H1 (cell line): ENCODE results near the gene IL23A. TPM values are rescaled to one million over a fixed set of nuclear protein-coding genes. Genes with fewer than 3 reads are reported as not detected.

Experiments
- CTCF ChIA-PET: fragments of 300-600 bp; sonication (Branson Sonifier 250); formaldehyde crosslinking; loops from one replicate; lab custom pipeline; 2021; ENCODE audit not compliant: partially characterized antibody; lab: Charles Lee
- POLR2A ChIA-PET: fragments of 300-600 bp; sonication (Branson Sonifier 250); formaldehyde crosslinking; loops from one replicate; lab custom pipeline; 2021; ENCODE audit warnings: inconsistent platforms; ENCODE audit not compliant: partially characterized antibody; lab: Charles Lee
- DNase-seq, 2 experiments: peaks; one replicate each; pipeline versions ENCODE4 v3.0.0 to v3.0.0-alpha.2; 2010 to 2022; ENCODE audit warnings: low spot score in 2 of 2, low read depth in 1 of 2, mixed read lengths in 1 of 2
- FAIRE-seq: peaks from 2 replicates; lab custom pipeline; 2011; peaks lifted over from hg19 to GRCh38; lab: Jason Lieb, UNC
- H2AFZ ChIP-seq: 2 replicates; pipeline ENCODE4 v1.8.1; 2012; ENCODE audit warnings: low read length, inconsistent platforms
- H2AK5ac ChIP-seq: 2 replicates; pipeline ENCODE4 v1.6.1; 2013; ENCODE audit warnings: low read depth, low read length
- H2BK120ac ChIP-seq: replicated peaks from 2 replicates; pipeline ENCODE3; 2013; ENCODE audit warnings: low read depth, low read length, inconsistent platforms
- H2BK12ac ChIP-seq: 2 replicates; pipeline ENCODE4 v1.6.1; 2013; ENCODE audit warnings: low read depth, low read length
- H2BK15ac ChIP-seq: 2 replicates; pipeline ENCODE4 v1.6.1; 2013; ENCODE audit warnings: low read length
- H2BK20ac ChIP-seq: 2 replicates; pipeline ENCODE4 v1.6.1; 2013; ENCODE audit warnings: low read length
- H2BK5ac ChIP-seq: 2 replicates; pipeline ENCODE4 v1.6.1; 2013; ENCODE audit warnings: low read depth, low read length
- H3K14ac ChIP-seq: 2 replicates; pipeline ENCODE4 v1.6.1; 2013; ENCODE audit warnings: inconsistent platforms; ENCODE audit not compliant: insufficient read length
- H3K18ac ChIP-seq: 2 replicates; pipeline ENCODE4 v1.6.1; 2013; ENCODE audit warnings: low read length; ENCODE audit errors: extremely low read depth
- H3K23ac ChIP-seq: 2 replicates; pipeline ENCODE4 v1.6.1; 2013; ENCODE audit warnings: inconsistent platforms; ENCODE audit not compliant: insufficient read length
- H3K23me2 ChIP-seq: 2 replicates; pipeline ENCODE4 v1.6.1; 2013; ENCODE audit warnings: low read depth, low read length
- H3K27ac ChIP-seq: 2 replicates; pipeline ENCODE4 v1.6.1; 2011; ENCODE audit warnings: low read depth, low read length, inconsistent platforms
- H3K27me3 ChIP-seq, 4 experiments: replicated peaks in 1 of 4; 1 replicate in 1 of 4; 2 replicates in 3 of 4; pipeline versions ENCODE4 v1.6.1 to v1.8.1; 2011 to 2013; ENCODE audit warnings: low read length in 3 of 4, mild to moderate bottlenecking in 3 of 4, inconsistent platforms in 2 of 4, mixed read lengths in 2 of 4, moderate library complexity in 1 of 4; ENCODE audit not compliant: control insufficient read depth in 3 of 4, insufficient read depth in 3 of 4; ENCODE audit errors: extremely low read depth in 1 of 4
- H3K36me3 ChIP-seq, 4 experiments: 2 replicates each; pipeline versions ENCODE4 v1.6.1 to v1.8.1; 2011 to 2013; ENCODE audit warnings: mild to moderate bottlenecking in 4 of 4, low read length in 3 of 4, moderate library complexity in 2 of 4, control low read depth in 1 of 4, inconsistent platforms in 1 of 4; ENCODE audit not compliant: insufficient read depth in 4 of 4, control insufficient read depth in 2 of 4
- H3K4ac ChIP-seq: replicated peaks from 2 replicates; pipeline ENCODE3; 2013; ENCODE audit warnings: low read length, low read depth, mixed read lengths, inconsistent platforms; ENCODE audit not compliant: insufficient read length
- H3K4me1 ChIP-seq, 4 experiments: replicated peaks in 1 of 4; 1 replicate in 1 of 4; 2 replicates in 3 of 4; pipeline versions ENCODE4 v1.6.1 to v1.8.1; 2011 to 2013; ENCODE audit warnings: low read length in 3 of 4, inconsistent platforms in 2 of 4, mixed read lengths in 1 of 4; ENCODE audit not compliant: insufficient read depth in 4 of 4, control insufficient read depth in 3 of 4
- H3K4me2 ChIP-seq, 2 experiments: 2 replicates each; pipeline versions ENCODE4 v1.6.1 to v1.8.1; 2011 to 2013; ENCODE audit warnings: low read depth in 2 of 2, low read length in 2 of 2, control low read depth in 1 of 2, inconsistent platforms in 1 of 2, mild to moderate bottlenecking in 1 of 2; ENCODE audit not compliant: insufficient read depth in 1 of 2
- H3K4me3 ChIP-seq, 4 experiments: fragments of 200-600, 300-600 bp in 1 of 4; sonication (generic), shearing (Covaris generic), sonication (Bioruptor Twin) in 1 of 4; 2 replicates each; pipeline versions ENCODE4 v1.5.1 to v1.8.1; 2011 to 2016; ENCODE audit warnings: low read length in 4 of 4, low read depth in 3 of 4, control low read depth in 2 of 4, inconsistent platforms in 2 of 4, mild to moderate bottlenecking in 2 of 4, mixed read lengths in 1 of 4, moderate library complexity in 1 of 4; ENCODE audit not compliant: insufficient read depth in 2 of 4; ENCODE audit errors: extremely low read depth in 1 of 4
- H3K56ac ChIP-seq: replicated peaks from 2 replicates; pipeline ENCODE3; 2013; ENCODE audit warnings: low read depth, mild to moderate bottlenecking, mixed read lengths, low read length, inconsistent platforms; ENCODE audit not compliant: insufficient read length
- H3K79me1 ChIP-seq: 2 replicates; pipeline ENCODE4 v1.6.1; 2013; ENCODE audit warnings: low read depth, low read length, control low read depth
- H3K79me2 ChIP-seq, 2 experiments: 2 replicates each; pipeline versions ENCODE4 v1.6.1 to v1.8.1; 2012 to 2013; ENCODE audit warnings: low read length in 2 of 2, mild to moderate bottlenecking in 2 of 2, inconsistent platforms in 1 of 2; ENCODE audit not compliant: insufficient read depth in 2 of 2, control insufficient read depth in 1 of 2
- H3K9ac ChIP-seq, 4 experiments: replicated peaks in 1 of 4; 1 replicate in 1 of 4; 2 replicates in 3 of 4; pipeline versions ENCODE4 v1.6.1 to v1.8.1; 2011 to 2013; ENCODE audit warnings: low read depth in 3 of 4, low read length in 3 of 4, control low read depth in 2 of 4, mild to moderate bottlenecking in 2 of 4, moderate library complexity in 2 of 4, inconsistent platforms in 1 of 4; ENCODE audit errors: extremely low read depth in 1 of 4
- H3K9me3 ChIP-seq, 2 experiments: 2 replicates each; pipeline versions ENCODE4 v1.6.1 to v1.8.1; 2012 to 2013; ENCODE audit warnings: mild to moderate bottlenecking in 2 of 2, moderate library complexity in 2 of 2, control low read depth in 1 of 2, inconsistent platforms in 1 of 2, low read depth in 1 of 2, low read length in 1 of 2, mixed read lengths in 1 of 2; ENCODE audit not compliant: insufficient read depth in 2 of 2
- H4K20me1 ChIP-seq, 2 experiments: replicated peaks in 1 of 2; 2 replicates each; pipeline versions ENCODE3 to v1.8.1; 2011 to 2013; ENCODE audit warnings: inconsistent platforms in 2 of 2, low read length in 2 of 2, mild to moderate bottlenecking in 1 of 2; ENCODE audit not compliant: insufficient read depth in 2 of 2, control insufficient read depth in 1 of 2
- H4K5ac ChIP-seq: 2 replicates; pipeline ENCODE4 v1.6.1; 2013; ENCODE audit warnings: low read length, low read depth, mixed read lengths, inconsistent platforms; ENCODE audit not compliant: insufficient read length
- H4K8ac ChIP-seq: 2 replicates; pipeline ENCODE4 v1.8.0; 2013; ENCODE audit warnings: mild to moderate bottlenecking, moderate library complexity, low read length, inconsistent platforms; ENCODE audit not compliant: insufficient read depth; ENCODE audit errors: extremely low read depth
- H4K91ac ChIP-seq: replicated peaks from 2 replicates; pipeline ENCODE3; 2013; ENCODE audit warnings: low read length, mixed read lengths, inconsistent platforms; ENCODE audit not compliant: insufficient read length
- ATF2 ChIP-seq: IDR thresholded peaks from 2 replicates; pipeline ENCODE4 v1.6.1; 2012; ENCODE audit warnings: low read length, inconsistent platforms
- ATF3 ChIP-seq: IDR thresholded peaks from 2 replicates; pipeline ENCODE4 v1.6.1; 2011; ENCODE audit warnings: low read depth, mild to moderate bottlenecking, low read length; ENCODE audit not compliant: insufficient read depth
- BRCA1 ChIP-seq: IDR thresholded peaks from 2 replicates; pipeline ENCODE4 v1.6.1; 2012; ENCODE audit warnings: low read depth, low read length, improper control_type of control experiment
- CEBPB ChIP-seq: IDR thresholded peaks from 2 replicates; pipeline ENCODE4 v1.6.1; 2012; ENCODE audit warnings: low read depth, low read length
- EP300 ChIP-seq, 2 experiments: IDR thresholded peaks; 1 replicate in 1 of 2; 2 replicates in 1 of 2; pipeline ENCODE4 v1.6.1; 2011 to 2012; ENCODE audit warnings: low read depth in 2 of 2, low read length in 2 of 2, mild to moderate bottlenecking in 2 of 2, borderline replicate concordance in 1 of 2, inconsistent platforms in 1 of 2, moderate library complexity in 1 of 2
- GTF2F1 ChIP-seq: IDR thresholded peaks from 2 replicates; pipeline ENCODE4 v1.6.1; 2012; ENCODE audit warnings: low read depth, low read length, improper control_type of control experiment, borderline replicate concordance
- PHF8 ChIP-seq: fragments of 200-600 bp; sonication (generic); conservative IDR thresholded peaks from 2 replicates; pipeline ENCODE4 v1.7.1; 2012; ENCODE audit warnings: low read depth, mild to moderate bottlenecking, inconsistent platforms, low read length, moderate library complexity
- POLR2A ChIP-seq, 2 experiments: IDR thresholded peaks; 1 replicate in 1 of 2; 2 replicates in 1 of 2; pipeline ENCODE4 v1.6.1; 2011; ENCODE audit warnings: low read depth in 2 of 2, low read length in 2 of 2, mild to moderate bottlenecking in 2 of 2; ENCODE audit errors: control extremely low read depth in 1 of 2
- RAD21 ChIP-seq, 2 experiments: IDR thresholded peaks in 1 of 2; conservative IDR thresholded peaks in 1 of 2; 2 replicates each; pipeline ENCODE4 v1.6.1; 2011; ENCODE audit warnings: low read depth in 2 of 2, low read length in 2 of 2, improper control_type of control experiment in 1 of 2, inconsistent platforms in 1 of 2, mild to moderate bottlenecking in 1 of 2, moderate library complexity in 1 of 2
- RFX5 ChIP-seq: IDR thresholded peaks from 2 replicates; pipeline ENCODE4 v1.6.1; 2011; ENCODE audit warnings: low read depth, low read length, improper control_type of control experiment, borderline replicate concordance
- SP1 ChIP-seq: IDR thresholded peaks from 2 replicates; pipeline ENCODE4 v1.6.1; 2011; ENCODE audit warnings: low read depth, low read length
- TEAD4 ChIP-seq: IDR thresholded peaks from 2 replicates; pipeline ENCODE4 v1.6.1; 2012; ENCODE audit warnings: low read depth, low read length, inconsistent platforms, mixed read lengths
- WGBS, 2 experiments: shearing (Covaris generic) in 1 of 2; methylation state at CpG; one replicate each; pipeline versions ENCODE4 v1.1.6 to v1.1.7; 2013 to 2015; ENCODE audit warnings: low lambda C conversion rate in 2 of 2, mixed read lengths in 2 of 2, inconsistent platforms in 1 of 2, low coverage in 1 of 2, missing lambda C conversion rate in 1 of 2; ENCODE audit not compliant: insufficient replicate concordance in 2 of 2, insufficient coverage in 1 of 2, insufficient read length in 1 of 2; ENCODE audit errors: extremely low coverage in 1 of 2, missing lambda C conversion rate in 1 of 2; 5-methylcytosine and 5-hydroxymethylcytosine counted together
- polyA plus RNA-seq, 7 experiments: library from polyadenylated mRNA; depleted of rRNA in 3 of 7; stranded (reverse) in 5 of 7; unstranded in 2 of 7; fragments of >200 nt in 5 of 7; fragments of 200-250 nt in 2 of 7; gene quantifications; 1 replicate in 5 of 7; 2 replicates in 1 of 7; 4 replicates in 1 of 7; pipeline versions ENCODE4 v1.2.1 to v1.2.3, GENCODE V29; 2011 to 2013; ENCODE audit warnings: missing spikeins in 2 of 7, mixed read lengths in 2 of 7
- total RNA-seq: library from RNA; stranded (reverse); fragmentation: NEBNext Ultra II Directional; extraction: Animal tissue kit (Norgen Biotek cat#: 25700); gene quantifications from 2 replicates; pipeline ENCODE4 v1.2.1, GENCODE V29; 2021

IL23A gene
- total and polyA plus RNA-seq, 2 of the 8 experiments (the other 6 are each of a cell fraction or from before 2014, with no cell fraction given): 2.3 to 3.6 TPM

GRCh38 chr12:56321027-56321426, 17.7 kb upstream of the IL23A start:
- no peak overlapping the region for H3K18ac ChIP-seq
- H3K4me3 ChIP-seq: no peak overlapping the region
- no peaks in the 10 kb centered on the region for H3K9me3 ChIP-seq
- H3K4me1 ChIP-seq: no peaks in the 10 kb centered on the region
- peaks cover 2 to 15% (median 6%) of the 10 kb centered on the region in 4 experiments; a peak in 6 of 8 replicates for H3K36me3 ChIP-seq
- WGBS, 2 experiments: 94% methylated on average over 2 of the region's 2 CpGs; no CpG with 5 or more reads in 1 of the 2 experiments
- FAIRE-seq (no peak), DNase-seq (no peak)
- no peak overlapping the region for H4K8ac ChIP-seq
- H3K56ac ChIP-seq: no peak overlapping the region
- no peak overlapping the region for H4K5ac ChIP-seq
- no peak overlapping the region for H2BK20ac ChIP-seq
- CTCF ChIA-PET: interaction anchor here (0.6 to 2.1 kb wide), 6 partner anchors 10 to 156 kb away, joined by 3 to 8 read pairs (median 3); no protein-coding TSS in a partner anchor
- H2AFZ ChIP-seq: no peak overlapping the region
- H3K9ac ChIP-seq: no peak overlapping the region
- no peak overlapping the region for H3K14ac ChIP-seq
- H2BK120ac ChIP-seq: no peak overlapping the region
- H3K4ac ChIP-seq: no peak overlapping the region
- no peaks in the 10 kb centered on the region for H4K20me1 ChIP-seq
- no peaks in the 10 kb centered on the region for H3K27me3 ChIP-seq
- no peaks in the 10 kb centered on the region for H3K79me2 ChIP-seq
- H3K27ac ChIP-seq: no peak overlapping the region
- peaks cover 3% of the 10 kb centered on the region for H3K23me2 ChIP-seq
- H3K79me1 ChIP-seq: no peaks in the 10 kb centered on the region
- no peak overlapping the region for H4K91ac ChIP-seq
- H2AK5ac ChIP-seq: no peak overlapping the region
- no peak overlapping the region for H2BK15ac ChIP-seq
- H2BK12ac ChIP-seq: no peak overlapping the region
- no peak overlapping the region for H3K23ac ChIP-seq
- POLR2A ChIA-PET: interaction anchor here (0.7 to 2.1 kb wide), 11 partner anchors 10 to 160 kb away, joined by 3 to 8 read pairs (median 4); partner anchors contain the start of genes IL23A and PAN2
- no peak overlapping the region for H3K4me2 ChIP-seq
- H2BK5ac ChIP-seq: no peak overlapping the region
- TF ChIP-seq POLR2A (IDR thresholded peaks at IDR 0.05; ENCODE audit: control extremely low read depth in 1 of 2, low read depth in 2 of 2, low read length in 2 of 2) (no peak), EP300 (IDR thresholded peaks at IDR 0.05; ENCODE audit: borderline replicate concordance in 1 of 2, low read depth in 2 of 2, low read length in 2 of 2) (no peak), ATF2 (no peak), TEAD4 (no peak), ATF3 (no peak), BRCA1 (no peak), GTF2F1 (no peak), CEBPB (no peak), SP1 (no peak), RAD21 (IDR thresholded peaks at IDR 0.05 in 1 of 2, conservative IDR thresholded peaks at IDR 0.05 in 1 of 2; ENCODE audit: low read depth in 2 of 2, low read length in 2 of 2) (no peak), RFX5 (no peak), PHF8 (no peak)
